Ascending aorta (tissue), 2 donors: ENCODE measurements around the gene MKX. TPM values are rescaled to one million over a fixed set of nuclear protein-coding genes. Genes with fewer than 3 reads are reported as not detected.

Experiments
- DNase-seq, 2 donors: peaks; one replicate each; pipeline ENCODE4 v3.0.0-alpha.2; 2019; ENCODE audit warnings: low spot score in 2 of 2
- H3K27ac ChIP-seq, 2 donors: fragments of 200-600 bp; sonication (generic); one replicate each; pipeline ENCODE4 v1.5.1; 2016 to 2017; ENCODE audit warnings: mild to moderate bottlenecking in 1 of 2
- H3K27me3 ChIP-seq: fragments of 200-600 bp; sonication (generic); one replicate; pipeline ENCODE4 v1.5.1; 2017
- H3K36me3 ChIP-seq, 2 donors: fragments of 200-600 bp; sonication (generic); one replicate each; pipeline ENCODE4 v1.5.1; 2016
- H3K4me1 ChIP-seq, 2 donors: fragments of 200-600 bp; sonication (generic); one replicate each; pipeline ENCODE4 v1.5.1; 2016 to 2017; ENCODE audit warnings: mild to moderate bottlenecking in 1 of 2
- H3K4me3 ChIP-seq, 2 donors: fragments of 200-600 bp; sonication (generic); one replicate each; pipeline ENCODE4 v1.5.1; 2016 to 2017; ENCODE audit warnings: mild to moderate bottlenecking in 1 of 2
- H3K9me3 ChIP-seq, 2 donors: fragments of 200-600 bp; sonication (generic); one replicate each; pipeline ENCODE4 v1.5.1; 2016
- intact Hi-C: fragments of 100-400 bp; cut with DNase I; formaldehyde crosslinking; loops from one replicate; pipeline ENCODE4 v1.15.1; 2023
- total RNA-seq: library from RNA; depleted of rRNA; stranded (reverse); fragments of >200 nt; gene quantifications from one replicate; pipeline ENCODE4 v1.1.0, GENCODE V29; 2016
- TF ChIP-seq, protein P1 (sequence below), 3 experiments: fragments of 200-600 bp in 2 of 3; fragments of 450-650 bp in 1 of 3; sonication (generic) in 2 of 3; IDR thresholded peaks; one replicate each; pipeline ENCODE4 v1.5.1; 2016 to 2019; ENCODE audit warnings: antibody characterized with exemption in 3 of 3, mild to moderate bottlenecking in 1 of 3, moderate library complexity in 1 of 3

The MKX gene
- total RNA-seq, 1 donor from 2014 or later: 15.8 TPM

DNA sequence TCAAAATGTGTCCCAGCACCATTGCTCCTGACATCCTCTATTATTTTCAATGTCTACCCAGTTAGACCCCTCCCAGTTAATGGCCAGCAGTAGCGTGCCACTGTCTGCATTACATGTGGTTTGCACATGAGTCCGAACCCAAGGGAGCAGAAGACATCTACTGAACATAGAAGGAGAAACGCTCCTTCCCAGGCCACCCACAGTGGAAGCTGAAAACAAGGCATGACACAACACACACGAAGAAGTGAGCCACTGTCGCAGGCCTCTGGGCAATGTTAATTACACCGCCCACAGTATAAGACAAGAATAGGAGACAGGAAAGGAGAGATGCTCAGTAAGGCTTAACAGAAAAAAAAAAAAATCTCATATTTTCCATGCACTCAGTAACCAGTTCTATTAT is 50.5 kb downstream of the MKX start:
- Histone ChIP-seq H3K27ac (peak overlapping the region in 1 of 2 donors; percentile 60), H3K9me3 (no peaks in the 10 kb centered on the region), H3K36me3 (no peaks in the 10 kb centered on the region), H3K4me1 (peaks cover 0 to 32% of the 10 kb centered on the region in 2 donors), H3K4me3 (no peak overlapping the region), H3K27me3 (no peaks in the 10 kb centered on the region)
- intact Hi-C loops: loop anchor here (5.0 kb wide), 1 partner anchor 73 kb away; no protein-coding TSS in a partner anchor
- no peak for DNase-seq
- TF ChIP-seq, protein P1, sequence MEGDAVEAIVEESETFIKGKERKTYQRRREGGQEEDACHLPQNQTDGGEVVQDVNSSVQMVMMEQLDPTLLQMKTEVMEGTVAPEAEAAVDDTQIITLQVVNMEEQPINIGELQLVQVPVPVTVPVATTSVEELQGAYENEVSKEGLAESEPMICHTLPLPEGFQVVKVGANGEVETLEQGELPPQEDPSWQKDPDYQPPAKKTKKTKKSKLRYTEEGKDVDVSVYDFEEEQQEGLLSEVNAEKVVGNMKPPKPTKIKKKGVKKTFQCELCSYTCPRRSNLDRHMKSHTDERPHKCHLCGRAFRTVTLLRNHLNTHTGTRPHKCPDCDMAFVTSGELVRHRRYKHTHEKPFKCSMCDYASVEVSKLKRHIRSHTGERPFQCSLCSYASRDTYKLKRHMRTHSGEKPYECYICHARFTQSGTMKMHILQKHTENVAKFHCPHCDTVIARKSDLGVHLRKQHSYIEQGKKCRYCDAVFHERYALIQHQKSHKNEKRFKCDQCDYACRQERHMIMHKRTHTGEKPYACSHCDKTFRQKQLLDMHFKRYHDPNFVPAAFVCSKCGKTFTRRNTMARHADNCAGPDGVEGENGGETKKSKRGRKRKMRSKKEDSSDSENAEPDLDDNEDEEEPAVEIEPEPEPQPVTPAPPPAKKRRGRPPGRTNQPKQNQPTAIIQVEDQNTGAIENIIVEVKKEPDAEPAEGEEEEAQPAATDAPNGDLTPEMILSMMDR (IDR thresholded peaks at IDR 0.05): no peak

DNA sequence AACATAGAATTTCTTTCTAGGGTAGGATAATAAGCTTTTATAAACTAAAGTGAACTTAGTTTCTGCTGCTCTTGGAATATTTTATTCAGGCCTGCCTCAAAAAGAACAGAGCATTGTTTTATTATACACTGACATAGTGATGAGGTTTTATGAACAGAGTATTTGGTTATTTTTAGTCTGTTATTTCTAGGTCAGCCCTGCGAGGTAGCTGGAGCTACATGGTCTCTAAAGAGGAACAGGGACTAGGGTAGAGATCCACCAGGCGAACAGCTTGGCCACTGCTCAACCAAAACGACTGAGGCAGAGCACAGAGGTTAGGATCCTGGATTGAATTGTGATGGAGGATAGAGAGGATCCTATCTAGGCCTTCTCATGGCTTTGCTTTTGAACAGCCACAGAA is 53.0 kb downstream of the MKX start:
- H3K27ac ChIP-seq: peak overlapping the region; percentile 31 to 54
- peaks cover 0 to 38% of the 10 kb centered on the region in 2 donors for H3K4me1 ChIP-seq
- DNase-seq: no peak

DNA sequence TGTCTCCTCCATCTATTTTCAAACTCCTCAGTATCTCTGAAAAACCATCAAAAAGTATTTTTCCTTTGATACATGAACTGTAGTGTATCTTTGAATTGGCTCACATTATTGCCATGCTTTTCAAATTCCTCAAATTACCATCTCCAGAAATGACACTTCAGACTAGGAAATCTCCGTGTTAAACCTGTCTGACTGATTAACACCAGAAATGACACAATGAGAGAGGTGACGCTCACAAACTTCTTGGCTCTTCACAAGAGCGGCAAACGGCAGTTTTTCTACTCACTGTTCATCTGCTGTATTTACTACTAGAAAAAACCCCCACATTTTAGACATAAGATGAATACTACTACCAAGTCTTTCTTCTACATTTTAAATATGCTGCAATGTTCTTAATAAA is 56.6 kb downstream of the MKX start:
- H3K27ac ChIP-seq: no peak overlapping the region
- TF ChIP-seq, protein P1 (IDR thresholded peaks at IDR 0.05): no peak
- intact Hi-C loops: no loop called here
- DNase-seq: no peak
- no peak overlapping the region for H3K4me3 ChIP-seq
- no peaks in the 10 kb centered on the region for H3K27me3 ChIP-seq
- H3K36me3 ChIP-seq: no peaks in the 10 kb centered on the region
- H3K9me3 ChIP-seq: no peaks in the 10 kb centered on the region
- H3K4me1 ChIP-seq: peaks cover 0 to 24% of the 10 kb centered on the region in 2 donors

More for the DNA sequence above, 53.0 kb downstream of the MKX start:
- TF ChIP-seq, protein P1 (IDR thresholded peaks at IDR 0.05): no peak
- intact Hi-C loops: loop anchor here (5.0 kb wide), 1 partner anchor 35 kb away; no protein-coding TSS in a partner anchor
- Histone ChIP-seq H3K36me3 (no peaks in the 10 kb centered on the region), H3K4me3 (no peak overlapping the region), H3K27me3 (no peaks in the 10 kb centered on the region), H3K9me3 (no peaks in the 10 kb centered on the region)

DNA sequence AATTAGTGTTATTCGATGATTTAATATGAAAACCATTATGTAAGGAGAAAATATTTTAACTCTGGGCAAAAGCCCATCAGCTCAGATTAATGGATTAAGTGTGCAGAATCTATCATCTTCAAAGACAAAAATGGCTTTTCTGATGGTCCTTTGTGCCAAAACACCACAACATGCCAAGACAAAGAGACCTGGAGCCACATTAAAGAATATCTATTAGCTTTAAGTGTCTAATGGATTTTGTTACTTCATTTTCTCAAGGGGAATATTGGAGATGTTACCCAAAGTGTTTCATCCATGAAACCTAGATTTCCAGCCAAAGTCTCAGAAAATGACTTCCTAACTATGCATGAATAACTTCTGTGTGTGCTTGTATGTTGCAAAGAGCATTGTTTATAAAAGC is 57.3 kb downstream of the MKX start:
- no peaks in the 10 kb centered on the region for H3K36me3 ChIP-seq
- H3K27ac ChIP-seq: no peak overlapping the region
- no peaks in the 10 kb centered on the region for H3K9me3 ChIP-seq
- H3K27me3 ChIP-seq: no peaks in the 10 kb centered on the region
- DNase-seq: no peak
- TF ChIP-seq, protein P1 (IDR thresholded peaks at IDR 0.05): no peak
- intact Hi-C loops: no loop called here
- H3K4me3 ChIP-seq: no peak overlapping the region
- H3K4me1 ChIP-seq: peaks cover 0 to 20% of the 10 kb centered on the region in 2 donors

DNA sequence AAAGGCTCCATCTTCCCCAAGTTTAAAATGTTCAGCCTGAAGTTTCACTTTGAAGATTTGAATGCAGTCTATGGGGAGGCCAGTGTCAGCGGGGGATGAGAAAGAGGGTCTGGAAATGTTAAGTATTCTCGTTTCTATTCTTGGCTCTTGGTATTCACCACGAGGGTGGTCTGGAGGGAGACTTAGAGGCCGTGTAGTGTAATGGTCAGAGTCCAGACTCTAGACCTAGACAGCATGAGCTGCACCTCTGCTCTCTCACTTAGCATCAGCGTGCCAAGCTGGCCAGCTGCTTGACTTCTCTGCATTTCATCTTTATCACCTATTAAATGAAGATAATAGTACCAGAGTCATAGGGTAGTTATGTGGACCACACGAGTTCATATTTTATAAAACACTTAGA is 57.9 kb downstream of the MKX start:
- H3K4me1 ChIP-seq: peaks cover 0 to 14% of the 10 kb centered on the region in 2 donors
- no peak overlapping the region for H3K27ac ChIP-seq
- intact Hi-C loops: no loop called here
- H3K9me3 ChIP-seq: no peaks in the 10 kb centered on the region
- TF ChIP-seq, protein P1 (IDR thresholded peaks at IDR 0.05): no peak
- no peaks in the 10 kb centered on the region for H3K36me3 ChIP-seq
- H3K27me3 ChIP-seq: no peaks in the 10 kb centered on the region
- no peak overlapping the region for H3K4me3 ChIP-seq
- no peak for DNase-seq

DNA sequence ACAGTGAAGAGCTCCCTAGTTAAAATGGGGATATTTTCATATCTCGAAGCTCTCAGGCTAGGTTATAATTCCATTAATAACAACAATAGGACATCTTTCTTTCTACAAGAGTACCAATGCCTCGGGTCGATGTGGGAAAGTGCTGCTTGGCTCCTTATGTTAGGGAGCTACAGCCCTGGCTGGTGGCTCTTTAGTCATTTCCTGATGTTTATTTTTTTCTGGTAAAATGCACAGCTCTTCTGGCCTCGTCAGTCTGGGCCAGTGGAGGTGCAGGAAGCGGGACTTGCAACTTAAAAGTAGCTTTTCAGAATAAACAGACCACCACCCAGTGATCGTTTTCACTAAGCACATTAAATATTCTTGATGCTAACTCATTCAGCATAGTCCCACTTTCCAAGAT is 58.3 kb downstream of the MKX start:
- Histone ChIP-seq H3K9me3 (no peaks in the 10 kb centered on the region), H3K36me3 (no peaks in the 10 kb centered on the region), H3K27me3 (no peaks in the 10 kb centered on the region), H3K27ac (no peak overlapping the region), H3K4me3 (no peak overlapping the region), H3K4me1 (peaks cover 0 to 11% of the 10 kb centered on the region in 2 donors)
- TF ChIP-seq, protein P1 (IDR thresholded peaks at IDR 0.05): no peak
- intact Hi-C loops: no loop called here
- DNase-seq: no peak
